ENCODE data around the gene SASS6. TPM values are rescaled to one million over a fixed set of nuclear protein-coding genes. Genes with fewer than 3 reads are reported as not detected.

Gene SASS6
- total and polyA plus RNA-seq, 9 of the 15 experiments (the other 6 are each of a cell fraction or from before 2014, with no cell fraction given), result 11.6 to 34.1 (median 18.0) TPM

DNA sequence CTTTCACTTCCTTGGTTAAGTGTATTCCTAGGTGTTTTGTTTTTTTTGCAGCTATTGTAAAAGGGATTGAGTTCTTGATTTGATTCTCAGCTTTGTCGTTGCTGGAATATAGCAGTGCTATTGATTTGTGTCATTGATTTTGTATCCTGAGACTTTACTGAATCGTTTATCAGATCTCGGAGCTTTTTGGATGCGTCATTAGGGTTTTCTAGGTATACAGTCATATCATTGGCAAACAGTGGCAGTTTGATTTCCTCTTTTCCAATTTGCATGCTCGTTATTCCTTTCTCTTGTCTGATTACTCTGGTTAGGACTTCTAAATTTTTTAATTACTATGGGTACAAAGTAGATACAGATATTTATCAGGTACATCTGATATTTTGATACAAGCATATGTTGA lies 87.5 kb downstream of the SASS6 start (continued):
- TF ChIP-seq NCOA6 (IDR thresholded peaks at IDR 0.05) (no peak), ZNF282 (CRISPR knock-in tag; IDR thresholded peaks at IDR 0.05) (no peak), PHF20 (IDR thresholded peaks at IDR 0.05; ENCODE audit: partially characterized antibody) (no peak), WHSC1 (IDR thresholded peaks at IDR 0.05; ENCODE audit: low read length) (no peak), TCF3 (CRISPR knock-in tag; IDR thresholded peaks at IDR 0.05) (no peak), DIDO1 (tag; IDR thresholded peaks at IDR 0.05; ENCODE audit: low read depth) (no peak), LCOR (CRISPR knock-in tag; IDR thresholded peaks at IDR 0.05) (no peak), KLF16 (IDR thresholded peaks at IDR 0.05) (no peak), STAT5A (IDR thresholded peaks at IDR 0.05; ENCODE audit: borderline replicate concordance, low read length) (0 out of 2 replicates have a peak, but pooled peaks have one; percentile 15), IRF2 (CRISPR knock-in tag; IDR thresholded peaks at IDR 0.05) (no peak), MTF1 (CRISPR knock-in tag; IDR thresholded peaks at IDR 0.05; ENCODE audit: borderline replicate concordance) (no peak), CBX3 (IDR thresholded peaks at IDR 0.05; ENCODE audit: borderline replicate concordance in 1 of 2, low read length in 2 of 2) (no peak), SPI1 (IDR thresholded peaks at IDR 0.05; ENCODE audit: borderline replicate concordance, low read depth, low read length) (peak; percentile 48; the same call in 1 of the 2 replicates)
- TF ChIP-seq, protein P1, sequence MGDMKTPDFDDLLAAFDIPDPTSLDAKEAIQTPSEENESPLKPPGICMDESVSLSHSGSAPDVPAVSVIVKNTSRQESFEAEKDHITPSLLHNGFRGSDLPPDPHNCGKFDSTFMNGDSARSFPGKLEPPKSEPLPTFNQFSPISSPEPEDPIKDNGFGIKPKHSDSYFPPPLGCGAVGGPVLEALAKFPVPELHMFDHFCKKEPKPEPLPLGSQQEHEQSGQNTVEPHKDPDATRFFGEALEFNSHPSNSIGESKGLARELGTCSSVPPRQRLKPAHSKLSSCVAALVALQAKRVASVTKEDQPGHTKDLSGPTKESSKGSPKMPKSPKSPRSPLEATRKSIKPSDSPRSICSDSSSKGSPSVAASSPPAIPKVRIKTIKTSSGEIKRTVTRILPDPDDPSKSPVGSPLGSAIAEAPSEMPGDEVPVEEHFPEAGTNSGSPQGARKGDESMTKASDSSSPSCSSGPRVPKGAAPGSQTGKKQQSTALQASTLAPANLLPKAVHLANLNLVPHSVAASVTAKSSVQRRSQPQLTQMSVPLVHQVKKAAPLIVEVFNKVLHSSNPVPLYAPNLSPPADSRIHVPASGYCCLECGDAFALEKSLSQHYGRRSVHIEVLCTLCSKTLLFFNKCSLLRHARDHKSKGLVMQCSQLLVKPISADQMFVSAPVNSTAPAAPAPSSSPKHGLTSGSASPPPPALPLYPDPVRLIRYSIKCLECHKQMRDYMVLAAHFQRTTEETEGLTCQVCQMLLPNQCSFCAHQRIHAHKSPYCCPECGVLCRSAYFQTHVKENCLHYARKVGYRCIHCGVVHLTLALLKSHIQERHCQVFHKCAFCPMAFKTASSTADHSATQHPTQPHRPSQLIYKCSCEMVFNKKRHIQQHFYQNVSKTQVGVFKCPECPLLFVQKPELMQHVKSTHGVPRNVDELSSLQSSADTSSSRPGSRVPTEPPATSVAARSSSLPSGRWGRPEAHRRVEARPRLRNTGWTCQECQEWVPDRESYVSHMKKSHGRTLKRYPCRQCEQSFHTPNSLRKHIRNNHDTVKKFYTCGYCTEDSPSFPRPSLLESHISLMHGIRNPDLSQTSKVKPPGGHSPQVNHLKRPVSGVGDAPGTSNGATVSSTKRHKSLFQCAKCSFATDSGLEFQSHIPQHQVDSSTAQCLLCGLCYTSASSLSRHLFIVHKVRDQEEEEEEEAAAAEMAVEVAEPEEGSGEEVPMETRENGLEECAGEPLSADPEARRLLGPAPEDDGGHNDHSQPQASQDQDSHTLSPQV (IDR thresholded peaks at IDR 0.05), result no peak
- TF ChIP-seq, protein P2, sequence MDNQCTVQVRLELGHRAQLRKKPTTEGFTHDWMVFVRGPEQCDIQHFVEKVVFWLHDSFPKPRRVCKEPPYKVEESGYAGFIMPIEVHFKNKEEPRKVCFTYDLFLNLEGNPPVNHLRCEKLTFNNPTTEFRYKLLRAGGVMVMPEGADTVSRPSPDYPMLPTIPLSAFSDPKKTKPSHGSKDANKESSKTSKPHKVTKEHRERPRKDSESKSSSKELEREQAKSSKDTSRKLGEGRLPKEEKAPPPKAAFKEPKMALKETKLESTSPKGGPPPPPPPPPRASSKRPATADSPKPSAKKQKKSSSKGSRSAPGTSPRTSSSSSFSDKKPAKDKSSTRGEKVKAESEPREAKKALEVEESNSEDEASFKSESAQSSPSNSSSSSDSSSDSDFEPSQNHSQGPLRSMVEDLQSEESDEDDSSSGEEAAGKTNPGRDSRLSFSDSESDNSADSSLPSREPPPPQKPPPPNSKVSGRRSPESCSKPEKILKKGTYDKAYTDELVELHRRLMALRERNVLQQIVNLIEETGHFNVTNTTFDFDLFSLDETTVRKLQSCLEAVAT (IDR thresholded peaks at IDR 0.05), result no peak
- TF ChIP-seq, protein P3, sequence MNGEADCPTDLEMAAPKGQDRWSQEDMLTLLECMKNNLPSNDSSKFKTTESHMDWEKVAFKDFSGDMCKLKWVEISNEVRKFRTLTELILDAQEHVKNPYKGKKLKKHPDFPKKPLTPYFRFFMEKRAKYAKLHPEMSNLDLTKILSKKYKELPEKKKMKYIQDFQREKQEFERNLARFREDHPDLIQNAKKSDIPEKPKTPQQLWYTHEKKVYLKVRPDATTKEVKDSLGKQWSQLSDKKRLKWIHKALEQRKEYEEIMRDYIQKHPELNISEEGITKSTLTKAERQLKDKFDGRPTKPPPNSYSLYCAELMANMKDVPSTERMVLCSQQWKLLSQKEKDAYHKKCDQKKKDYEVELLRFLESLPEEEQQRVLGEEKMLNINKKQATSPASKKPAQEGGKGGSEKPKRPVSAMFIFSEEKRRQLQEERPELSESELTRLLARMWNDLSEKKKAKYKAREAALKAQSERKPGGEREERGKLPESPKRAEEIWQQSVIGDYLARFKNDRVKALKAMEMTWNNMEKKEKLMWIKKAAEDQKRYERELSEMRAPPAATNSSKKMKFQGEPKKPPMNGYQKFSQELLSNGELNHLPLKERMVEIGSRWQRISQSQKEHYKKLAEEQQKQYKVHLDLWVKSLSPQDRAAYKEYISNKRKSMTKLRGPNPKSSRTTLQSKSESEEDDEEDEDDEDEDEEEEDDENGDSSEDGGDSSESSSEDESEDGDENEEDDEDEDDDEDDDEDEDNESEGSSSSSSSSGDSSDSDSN (IDR thresholded peaks at IDR 0.05; ENCODE audit: borderline replicate concordance in 1 of 2, low read depth in 2 of 2, low read length in 2 of 2), result no peak
- TF ChIP-seq, protein P4, sequence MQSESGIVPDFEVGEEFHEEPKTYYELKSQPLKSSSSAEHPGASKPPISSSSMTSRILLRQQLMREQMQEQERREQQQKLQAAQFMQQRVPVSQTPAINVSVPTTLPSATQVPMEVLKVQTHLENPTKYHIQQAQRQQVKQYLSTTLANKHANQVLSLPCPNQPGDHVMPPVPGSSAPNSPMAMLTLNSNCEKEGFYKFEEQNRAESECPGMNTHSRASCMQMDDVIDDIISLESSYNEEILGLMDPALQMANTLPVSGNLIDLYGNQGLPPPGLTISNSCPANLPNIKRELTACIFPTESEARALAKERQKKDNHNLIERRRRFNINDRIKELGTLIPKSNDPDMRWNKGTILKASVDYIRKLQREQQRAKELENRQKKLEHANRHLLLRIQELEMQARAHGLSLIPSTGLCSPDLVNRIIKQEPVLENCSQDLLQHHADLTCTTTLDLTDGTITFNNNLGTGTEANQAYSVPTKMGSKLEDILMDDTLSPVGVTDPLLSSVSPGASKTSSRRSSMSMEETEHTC (IDR thresholded peaks at IDR 0.05), result no peak
- TF ChIP-seq, protein P5, sequence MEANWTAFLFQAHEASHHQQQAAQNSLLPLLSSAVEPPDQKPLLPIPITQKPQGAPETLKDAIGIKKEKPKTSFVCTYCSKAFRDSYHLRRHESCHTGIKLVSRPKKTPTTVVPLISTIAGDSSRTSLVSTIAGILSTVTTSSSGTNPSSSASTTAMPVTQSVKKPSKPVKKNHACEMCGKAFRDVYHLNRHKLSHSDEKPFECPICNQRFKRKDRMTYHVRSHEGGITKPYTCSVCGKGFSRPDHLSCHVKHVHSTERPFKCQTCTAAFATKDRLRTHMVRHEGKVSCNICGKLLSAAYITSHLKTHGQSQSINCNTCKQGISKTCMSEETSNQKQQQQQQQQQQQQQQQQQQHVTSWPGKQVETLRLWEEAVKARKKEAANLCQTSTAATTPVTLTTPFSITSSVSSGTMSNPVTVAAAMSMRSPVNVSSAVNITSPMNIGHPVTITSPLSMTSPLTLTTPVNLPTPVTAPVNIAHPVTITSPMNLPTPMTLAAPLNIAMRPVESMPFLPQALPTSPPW (CRISPR knock-in tag; IDR thresholded peaks at IDR 0.05), result no peak

Data from K562 (cell line).